Esophagus (tissue), 2 donors: ENCODE measurements around the gene CEL. TPM values are rescaled to one million over a fixed set of nuclear protein-coding genes. Genes with fewer than 3 reads are reported as not detected.

Experiments
- H3K27ac ChIP-seq, 2 donors: one replicate each; pipeline ENCODE4 v1.5.1; 2013; ENCODE audit warnings: low read depth in 2 of 2, mild to moderate bottlenecking in 2 of 2, inconsistent platforms in 1 of 2, low read length in 1 of 2, moderate library complexity in 1 of 2
- H3K27me3 ChIP-seq, 2 donors: one replicate each; pipeline ENCODE4 v1.6.1; 2013; ENCODE audit warnings: low read length in 2 of 2, control low read depth in 1 of 2, mild to moderate bottlenecking in 1 of 2; ENCODE audit not compliant: insufficient read depth in 2 of 2, control insufficient read depth in 1 of 2
- H3K36me3 ChIP-seq, 2 donors: one replicate each; pipeline ENCODE4 v1.6.1; 2013; ENCODE audit warnings: low read length in 1 of 2; ENCODE audit not compliant: control insufficient read depth in 2 of 2, insufficient read depth in 2 of 2
- H3K4me1 ChIP-seq, 2 donors: one replicate each; pipeline ENCODE4 v1.6.1; 2013; ENCODE audit warnings: low read length in 1 of 2; ENCODE audit not compliant: control insufficient read depth in 2 of 2, insufficient read depth in 2 of 2
- H3K4me3 ChIP-seq, 2 donors: one replicate each; pipeline ENCODE4 v1.5.1; 2013; ENCODE audit warnings: low read length in 2 of 2, mild to moderate bottlenecking in 2 of 2, low read depth in 1 of 2, moderate library complexity in 1 of 2
- H3K9me3 ChIP-seq, 2 donors: one replicate each; pipeline ENCODE4 v1.6.1; 2013; ENCODE audit warnings: mild to moderate bottlenecking in 2 of 2, low read depth in 1 of 2, low read length in 1 of 2, moderate library complexity in 1 of 2; ENCODE audit not compliant: control insufficient read depth in 2 of 2, insufficient read depth in 1 of 2
- WGBS, 2 donors: extraction: QIAGEN DNeasy Blood & Tissue Kit; methylation state at CpG; one replicate each; pipeline ENCODE4 v1.1.7; 2013; 5-methylcytosine and 5-hydroxymethylcytosine counted together
- polyA plus RNA-seq, 2 donors: library from polyadenylated mRNA; stranded (reverse); fragments of 200-250 nt; gene quantifications; one replicate each; pipeline ENCODE4 v1.2.3, GENCODE V29; 2013
- donor health status: healthy with polysubstance abuse.
- donor health status: Bipolar disorder and iron deficiency.

The CEL gene
- polyA plus RNA-seq, 2 donors, result 2.1 to 3.3 TPM

DNA sequence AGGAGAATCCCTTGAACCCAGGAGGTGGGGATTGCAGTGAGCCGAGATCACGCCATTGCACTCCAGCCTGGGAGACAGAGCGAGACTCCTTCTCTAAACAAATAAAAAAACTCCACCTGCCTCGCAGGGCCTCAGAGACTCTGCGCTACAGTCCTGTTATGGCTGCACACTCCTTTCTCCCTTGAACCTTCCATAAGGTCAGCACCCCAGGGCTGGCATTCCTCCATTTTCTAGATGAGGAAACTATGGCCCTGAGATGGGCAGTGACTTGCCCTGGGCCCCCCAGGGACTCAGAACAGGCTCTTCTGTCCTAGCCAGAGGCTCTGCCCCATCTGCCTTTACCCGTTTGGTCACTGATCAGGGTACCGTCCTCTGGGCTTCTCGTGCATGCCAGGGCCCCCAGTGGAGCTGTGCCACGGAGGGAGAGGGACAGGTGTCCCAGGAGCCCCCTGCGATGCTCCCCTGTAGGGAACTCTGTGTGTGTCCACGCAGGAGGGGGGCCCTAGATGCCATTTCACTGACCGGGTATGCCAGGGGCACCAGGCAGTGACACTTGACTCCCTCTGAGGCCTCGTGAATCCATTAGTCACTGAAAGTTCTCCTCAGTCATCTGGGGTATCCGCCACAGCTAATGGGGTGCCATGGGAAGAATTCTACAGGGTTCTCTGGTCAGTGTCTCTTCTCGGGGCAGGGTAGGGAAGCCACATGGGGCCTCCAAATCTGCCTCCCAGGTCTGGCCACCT, 43.1 kb downstream of the CEL start:
- H3K4me3 ChIP-seq, result no peak overlapping the region
- peaks cover 52 to 79% of the 10 kb centered on the region in 2 donors for H3K36me3 ChIP-seq
- WGBS, 2 donors, result 86% methylated on average over 15 of the region's 15 CpGs
- no peak overlapping the region for H3K27ac ChIP-seq
- H3K9me3 ChIP-seq, result no peaks in the 10 kb centered on the region
- no peaks in the 10 kb centered on the region for H3K4me1 ChIP-seq
- no peaks in the 10 kb centered on the region for H3K27me3 ChIP-seq

DNA sequence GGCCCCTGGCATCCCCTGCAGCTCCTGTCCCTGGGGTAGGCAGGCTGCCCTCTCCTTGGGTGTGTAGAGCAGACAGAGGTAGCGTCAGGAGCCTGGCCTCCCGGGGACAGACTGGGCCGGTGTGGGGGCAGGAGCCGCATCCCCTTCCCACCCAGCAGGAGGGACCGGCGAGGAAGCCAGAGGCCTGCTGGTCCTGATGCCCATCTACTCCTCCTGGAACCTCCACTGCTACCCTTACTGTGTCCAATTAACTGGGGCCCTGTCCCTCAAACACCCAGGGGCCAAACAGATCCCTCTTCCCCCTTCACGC, 43.6 kb downstream of the CEL start:
- no peak overlapping the region for H3K27ac ChIP-seq
- H3K4me3 ChIP-seq, result no peak overlapping the region
- no peaks in the 10 kb centered on the region for H3K4me1 ChIP-seq
- H3K27me3 ChIP-seq, result no peaks in the 10 kb centered on the region
- 86 to 89% methylated on average over 4 to 7 of the region's 7 CpGs for WGBS, 2 donors
- H3K36me3 ChIP-seq, result peaks cover 52 to 80% of the 10 kb centered on the region in 2 donors
- no peaks in the 10 kb centered on the region for H3K9me3 ChIP-seq

DNA sequence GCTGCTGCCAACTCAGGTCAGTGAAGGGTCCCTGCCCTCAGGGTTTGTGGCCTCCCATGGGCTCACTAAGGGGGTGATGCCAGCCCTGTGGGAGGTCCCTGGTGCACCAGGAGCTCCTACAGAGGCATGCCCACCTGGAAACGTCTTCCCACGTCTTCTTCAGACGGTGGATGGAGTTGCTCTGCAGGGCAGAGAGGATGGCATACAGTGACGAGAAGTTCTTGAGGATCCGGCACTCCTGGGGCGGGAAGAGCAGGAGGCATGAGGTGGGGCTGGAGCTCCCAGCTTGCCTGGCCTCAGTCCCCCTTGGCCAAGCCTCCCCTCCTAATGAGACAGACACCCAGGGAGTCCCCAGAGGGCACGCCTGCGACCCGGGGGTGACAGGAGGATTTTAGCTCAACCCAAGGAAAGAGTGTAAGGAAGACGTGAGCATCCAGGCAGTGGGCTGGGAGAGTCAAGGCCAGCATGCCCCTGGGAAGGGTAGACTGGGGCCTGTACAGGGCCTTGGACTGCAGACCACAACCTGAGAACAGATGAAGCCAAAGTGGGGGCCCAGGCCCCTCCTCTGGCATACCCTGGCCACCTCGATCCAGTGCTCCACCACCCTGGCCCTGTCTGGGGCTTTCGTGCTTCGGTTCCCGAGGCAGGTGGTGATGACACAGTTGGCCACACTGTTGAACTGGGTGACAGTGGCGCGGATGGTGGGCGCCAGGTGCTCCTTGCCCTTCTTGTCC, 44.9 kb downstream of the CEL start:
- H3K4me3 ChIP-seq, result no peak overlapping the region
- WGBS, 2 donors, result 93 to 94% methylated on average over 17 of the region's 17 CpGs
- H3K27ac ChIP-seq, result no peak overlapping the region
- no peaks in the 10 kb centered on the region for H3K27me3 ChIP-seq
- no peaks in the 10 kb centered on the region for H3K4me1 ChIP-seq
- H3K9me3 ChIP-seq, result no peaks in the 10 kb centered on the region
- peaks cover 42 to 75% of the 10 kb centered on the region in 2 donors for H3K36me3 ChIP-seq

DNA sequence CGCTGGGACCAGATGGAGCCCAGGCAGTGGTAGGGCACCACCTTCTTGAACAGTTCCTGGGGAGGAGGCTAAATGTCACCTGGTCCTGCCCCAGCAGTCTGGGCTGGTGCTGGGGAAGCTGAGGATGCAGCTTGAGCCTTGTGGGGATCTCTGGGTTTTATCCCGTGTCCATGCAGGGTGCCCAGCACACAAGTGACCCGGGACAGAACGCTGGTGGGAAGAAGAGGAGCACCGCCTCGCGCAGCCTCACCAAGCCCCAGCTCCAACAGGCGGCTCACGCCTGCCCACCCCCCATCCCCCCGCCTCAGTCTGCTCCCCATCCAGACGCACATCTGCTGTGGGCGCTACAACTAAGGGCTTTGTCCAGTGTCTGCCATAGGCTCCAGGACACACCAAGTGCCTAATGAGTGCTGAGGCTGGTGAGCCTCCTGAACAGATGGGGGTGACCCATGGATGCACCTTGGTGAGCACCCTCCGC, 45.5 kb downstream of the CEL start:
- Histone ChIP-seq H3K4me1 (peaks cover 0 to 4% of the 10 kb centered on the region in 2 donors), H3K27me3 (no peaks in the 10 kb centered on the region), H3K9me3 (no peaks in the 10 kb centered on the region), H3K4me3 (no peak overlapping the region), H3K27ac (no peak overlapping the region), H3K36me3 (peaks cover 42 to 75% of the 10 kb centered on the region in 2 donors)
- WGBS, 2 donors, result 92 to 93% methylated on average over 13 of the region's 13 CpGs

DNA sequence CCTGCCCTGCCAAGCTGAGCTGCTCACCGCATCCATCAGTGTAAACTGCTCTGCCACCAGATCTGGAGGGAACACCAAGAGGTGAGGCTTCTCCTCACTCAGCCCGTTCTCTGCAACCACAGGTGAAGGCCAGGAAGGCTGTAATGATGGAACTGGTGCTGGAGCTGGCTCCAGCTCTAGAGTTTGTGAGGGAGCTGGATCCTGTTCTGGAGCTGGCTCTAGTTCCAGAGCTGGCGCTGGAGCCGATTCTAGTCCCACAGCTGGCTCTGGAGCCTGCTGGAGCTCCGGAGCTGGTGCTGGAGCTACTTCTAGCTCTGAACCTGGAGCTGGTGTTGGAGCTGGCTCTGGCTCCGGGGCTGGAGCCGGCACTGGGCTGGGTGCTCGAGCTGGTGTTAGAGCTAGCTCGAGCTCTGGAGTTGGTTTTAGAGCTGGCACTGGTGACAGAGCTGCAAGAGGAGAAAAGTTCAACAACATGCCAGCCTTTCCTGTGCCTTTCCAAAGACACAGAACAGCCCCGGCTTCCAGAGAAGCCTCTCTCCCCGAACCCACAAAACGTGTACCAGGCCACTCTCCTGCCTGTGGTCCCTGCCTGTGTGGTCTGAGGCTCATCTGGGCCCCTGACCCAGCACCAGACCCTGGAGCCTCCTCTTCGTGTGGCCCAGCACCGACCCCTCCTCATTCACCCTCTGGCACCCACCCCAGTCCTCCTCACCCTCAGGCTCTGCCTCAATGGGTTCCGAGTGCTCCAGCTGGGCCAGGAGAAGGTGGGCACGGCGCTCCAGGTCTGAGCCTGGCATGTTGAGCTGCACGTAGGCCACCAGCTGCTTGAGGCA, 46.4 kb downstream of the CEL start:
- Histone ChIP-seq H3K27ac (no peak overlapping the region), H3K4me3 (no peak overlapping the region), H3K9me3 (no peaks in the 10 kb centered on the region), H3K27me3 (no peaks in the 10 kb centered on the region), H3K36me3 (peaks cover 36 to 76% of the 10 kb centered on the region in 2 donors), H3K4me1 (peaks cover 5 to 12% of the 10 kb centered on the region in 2 donors)
- WGBS, 2 donors, result 91 to 97% methylated on average over 18 of the region's 18 CpGs

- H3K9me3 ChIP-seq, result no peaks in the 10 kb centered on the region
- no peak overlapping the region for H3K4me3 ChIP-seq
- WGBS, 2 donors, result 94% methylated on average over 19 of the region's 19 CpGs
- peaks cover 36 to 72% of the 10 kb centered on the region in 2 donors for H3K36me3 ChIP-seq
- H3K27ac ChIP-seq, result no peak overlapping the region
- H3K4me1 ChIP-seq, result peaks cover 9 to 20% of the 10 kb centered on the region in 2 donors
- no peaks in the 10 kb centered on the region for H3K27me3 ChIP-seq
Measured at GRCh38 chr9:133108794-133109641, 47.2 kb downstream of the CEL start.

- peaks cover 36 to 64% of the 10 kb centered on the region in 2 donors for H3K36me3 ChIP-seq
- WGBS, 2 donors, result 91 to 94% methylated on average over 18 of the region's 18 CpGs
- H3K9me3 ChIP-seq, result no peaks in the 10 kb centered on the region
- no peaks in the 10 kb centered on the region for H3K27me3 ChIP-seq
- H3K27ac ChIP-seq, result no peak overlapping the region
- H3K4me3 ChIP-seq, result no peak overlapping the region
- H3K4me1 ChIP-seq, result peaks cover 17 to 31% of the 10 kb centered on the region in 2 donors
Measured at GRCh38 chr9:133109931-133110650, 48.3 kb downstream of the CEL start.

DNA sequence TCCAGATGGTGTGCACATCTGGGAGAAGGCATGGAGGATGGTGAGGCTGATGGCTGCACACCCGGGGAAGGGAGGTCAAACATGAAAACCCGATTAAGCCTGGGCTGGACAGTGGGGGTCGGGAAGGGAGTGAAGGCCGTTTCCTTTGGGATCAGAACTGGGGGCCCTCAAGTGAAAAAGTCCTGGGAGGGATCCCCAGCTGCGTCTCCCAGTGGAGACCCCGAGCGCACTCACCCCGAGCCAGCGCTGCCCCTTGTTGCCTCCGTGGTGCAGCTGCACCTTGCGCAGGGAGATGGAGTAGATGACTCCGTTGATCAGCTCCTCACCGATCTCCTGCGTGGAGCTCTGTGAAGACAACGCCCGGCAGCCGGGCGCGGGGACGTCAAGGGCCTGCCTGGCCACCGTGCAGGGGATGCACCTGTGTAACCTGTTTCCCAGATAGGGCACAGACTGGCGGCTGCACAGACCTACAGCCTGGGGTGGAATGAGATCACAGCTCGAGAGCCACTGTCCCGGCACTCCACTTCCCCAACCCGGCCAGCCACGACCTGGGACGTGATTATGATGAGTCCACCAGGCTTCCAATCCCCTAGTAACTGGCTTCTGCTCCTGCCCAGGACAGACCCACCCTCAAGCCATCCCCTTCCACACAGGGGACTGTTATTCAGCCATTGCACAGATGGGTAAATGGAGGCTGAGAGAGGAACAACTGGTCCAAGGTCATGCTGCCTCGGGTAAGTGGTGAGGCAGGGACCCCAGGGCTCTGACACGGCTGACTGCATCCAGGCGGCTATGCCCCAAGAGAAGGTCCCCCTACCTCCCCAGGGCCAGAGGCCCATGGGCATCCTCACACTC, 50.3 kb downstream of the CEL start:
- H3K27me3 ChIP-seq, result no peaks in the 10 kb centered on the region
- no peak overlapping the region for H3K4me3 ChIP-seq
- 83 to 85% methylated on average over 30 of the region's 30 CpGs for WGBS, 2 donors
- no peak overlapping the region for H3K27ac ChIP-seq
- H3K9me3 ChIP-seq, result no peaks in the 10 kb centered on the region
- H3K4me1 ChIP-seq, result peaks cover 27 to 49% of the 10 kb centered on the region in 2 donors
- H3K36me3 ChIP-seq, result peaks cover 27 to 48% of the 10 kb centered on the region in 2 donors
